HEK293 (cell line): ENCODE results near the gene CRB3.
A peak's percentile ranks its signal among the peaks of the same experiment; 100 is the strongest.

Source experiments
- CTCF ChIA-PET: fragments of 350-600 bp; formaldehyde crosslinking; extraction: SDS; loops from one replicate; lab custom pipeline; 2021; ENCODE audit warnings: antibody characterized with exemption; lab: Yijun Ruan, JAX
- POLR2A ChIA-PET: fragments of 300-600 bp; formaldehyde crosslinking; extraction: SDS; loops from one replicate; lab custom pipeline; 2020; ENCODE audit warnings: antibody characterized with exemption, inconsistent platforms; lab: Yijun Ruan, JAX
- H3K27ac ChIP-seq: fragments of 200-500 bp; sonication (Bioruptor generic); 2 replicates; pipeline ENCODE4 v1.5.1; 2014; ENCODE audit warnings: low read depth, low read length, control low read depth, inconsistent platforms; ENCODE audit errors: extremely low read depth
- H3K36me3 ChIP-seq, 2 experiments: fragments of 200-500 bp in 1 of 2; sonication (Bioruptor generic) in 1 of 2; 1 replicate in 1 of 2; 2 replicates in 1 of 2; pipeline ENCODE4 v1.5.1; 2014 to 2017; ENCODE audit warnings: inconsistent platforms in 2 of 2, low read length in 2 of 2; ENCODE audit not compliant: control insufficient read depth in 2 of 2, insufficient read depth in 1 of 2
- H3K4me1 ChIP-seq: fragments of 200-500 bp; sonication (Bioruptor generic); 2 replicates; pipeline ENCODE4 v1.5.1; 2014; ENCODE audit warnings: mild to moderate bottlenecking, low read length, inconsistent platforms; ENCODE audit not compliant: control insufficient read depth, insufficient read depth
- H3K4me3 ChIP-seq: 2 replicates; pipeline ENCODE4 v1.5.1; 2011; ENCODE audit warnings: low read depth, mild to moderate bottlenecking, control low read depth, low read length, moderate library complexity
- H3K9me3 ChIP-seq: fragments of 200-500 bp; sonication (Bioruptor generic); 2 replicates; pipeline ENCODE4 v1.5.1; 2014; ENCODE audit warnings: low read depth, low read length, inconsistent platforms; ENCODE audit not compliant: control insufficient read depth, insufficient read depth
- ELK4 ChIP-seq: IDR thresholded peaks from 2 replicates; pipeline ENCODE4 v1.6.1; 2011; ENCODE audit warnings: mild to moderate bottlenecking, low read depth, low read length, borderline replicate concordance
- GLI2 ChIP-seq: fragments of 450-650 bp; formaldehyde crosslinking; IDR thresholded peaks from 2 replicates; pipeline ENCODE4; 2017; ENCODE audit warnings: missing biosample characterization, missing genetic modification characterization, low read depth, borderline replicate concordance
- GLIS2 ChIP-seq: fragments of 450-650 bp; formaldehyde crosslinking; IDR thresholded peaks from 2 replicates; pipeline ENCODE4 v1.5.1; 2016; ENCODE audit warnings: missing biosample characterization, missing genetic modification characterization
- ZBTB21 ChIP-seq: fragments of 450-650 bp; formaldehyde crosslinking; IDR thresholded peaks from 2 replicates; pipeline ENCODE4 v1.5.1; 2017; ENCODE audit warnings: missing biosample characterization, missing genetic modification characterization
- ZEB2 ChIP-seq: fragments of 450-650 bp; formaldehyde crosslinking; IDR thresholded peaks from 2 replicates; pipeline ENCODE4 v1.5.1; 2016; ENCODE audit warnings: missing biosample characterization, missing genetic modification characterization
- ZFHX2 ChIP-seq: fragments of 450-650 bp; formaldehyde crosslinking; conservative IDR thresholded peaks from 2 replicates; pipeline ENCODE4 v1.5.1; 2016; ENCODE audit warnings: missing biosample characterization, missing genetic modification characterization
- ZFP37 ChIP-seq: fragments of 450-650 bp; formaldehyde crosslinking; IDR thresholded peaks from 2 replicates; pipeline ENCODE4 v1.5.1; 2016; ENCODE audit warnings: missing biosample characterization, missing genetic modification characterization
- ZIC2 ChIP-seq: fragments of 450-650 bp; formaldehyde crosslinking; IDR thresholded peaks from 2 replicates; pipeline ENCODE4 v1.5.1; 2016; ENCODE audit warnings: missing biosample characterization, missing genetic modification characterization
- ZNF157 ChIP-seq: fragments of 450-650 bp; formaldehyde crosslinking; IDR thresholded peaks from 2 replicates; pipeline ENCODE4 v1.5.1; 2016; ENCODE audit warnings: missing biosample characterization, missing genetic modification characterization
- ZNF433 ChIP-seq: fragments of 450-650 bp; formaldehyde crosslinking; IDR thresholded peaks from 2 replicates; pipeline ENCODE4 v1.5.1; 2016; ENCODE audit warnings: missing biosample characterization, missing genetic modification characterization, low read depth
- ZNF510 ChIP-seq: fragments of 450-650 bp; formaldehyde crosslinking; IDR thresholded peaks from 2 replicates; pipeline ENCODE4 v1.5.1; 2018; ENCODE audit warnings: mild to moderate bottlenecking, missing genetic modification characterization, missing biosample characterization; ENCODE audit not compliant: insufficient replicate concordance
- ZNF558 ChIP-seq: fragments of 450-650 bp; formaldehyde crosslinking; IDR thresholded peaks from 2 replicates; pipeline ENCODE4 v1.5.1; 2016; ENCODE audit warnings: missing biosample characterization, missing genetic modification characterization
- ZNF623 ChIP-seq: fragments of 450-650 bp; formaldehyde crosslinking; IDR thresholded peaks from 2 replicates; pipeline ENCODE4 v1.5.1; 2016; ENCODE audit warnings: missing biosample characterization, missing genetic modification characterization
- ZNF654 ChIP-seq: fragments of 450-650 bp; formaldehyde crosslinking; IDR thresholded peaks from 2 replicates; pipeline ENCODE4 v1.5.1; 2016; ENCODE audit warnings: low read depth, missing biosample characterization, missing genetic modification characterization
- ZNF776 ChIP-seq: fragments of 450-650 bp; formaldehyde crosslinking; IDR thresholded peaks from 2 replicates; pipeline ENCODE4 v1.5.0; 2017; ENCODE audit warnings: missing biosample characterization, missing genetic modification characterization, borderline replicate concordance
- ZSCAN16 ChIP-seq: fragments of 450-650 bp; formaldehyde crosslinking; IDR thresholded peaks from 2 replicates; pipeline ENCODE4 v1.5.1; 2016; ENCODE audit warnings: missing biosample characterization, missing genetic modification characterization
- ZSCAN18 ChIP-seq: fragments of 450-650 bp; formaldehyde crosslinking; IDR thresholded peaks from 2 replicates; pipeline ENCODE4 v1.5.1; 2016; ENCODE audit warnings: missing biosample characterization, missing genetic modification characterization
- TF ChIP-seq, protein P1 (sequence below): fragments of 450-650 bp; formaldehyde crosslinking; IDR thresholded peaks from 2 replicates; pipeline ENCODE4 v1.5.1; 2017; ENCODE audit warnings: missing biosample characterization, mild to moderate bottlenecking, missing genetic modification characterization, moderate library complexity
- TF ChIP-seq, protein P2 (sequence below): fragments of 450-650 bp; formaldehyde crosslinking; IDR thresholded peaks from 2 replicates; pipeline ENCODE4 v1.5.1; 2016; ENCODE audit warnings: missing biosample characterization, missing genetic modification characterization
- TF ChIP-seq, protein P3 (sequence below): fragments of 450-650 bp; IDR thresholded peaks from 2 replicates; pipeline ENCODE4 v1.5.1; 2018; ENCODE audit warnings: missing biosample characterization, missing genetic modification characterization
- TF ChIP-seq, protein P4 (sequence below): fragments of 450-650 bp; formaldehyde crosslinking; IDR thresholded peaks from 2 replicates; pipeline ENCODE4 v1.5.1; 2016; ENCODE audit warnings: missing biosample characterization, missing genetic modification characterization, borderline replicate concordance
- TF ChIP-seq, protein P5 (sequence below): fragments of 450-650 bp; formaldehyde crosslinking; IDR thresholded peaks from 2 replicates; pipeline ENCODE4 v1.5.1; 2016; ENCODE audit warnings: missing biosample characterization, missing genetic modification characterization

The CRB3 gene

GRCh38 chr19:6481541-6482342, 17.7 kb downstream of the CRB3 start, which contains the start of gene DENND1C (continued):
- TF ChIP-seq ZIC2 (tag by site-specific recombination), result peak; percentile 64
- no peak for TF ChIP-seq ZSCAN16 (tag by site-specific recombination)
- TF ChIP-seq ZNF654 (tag by site-specific recombination), result 0 out of 2 replicates have a peak, but pooled peaks have one; percentile 10

GRCh38 chr19:6482343-6482686, 18.2 kb downstream of the CRB3 start:
- no peaks in the 10 kb centered on the region for H3K36me3 ChIP-seq
- POLR2A ChIA-PET, result interaction anchor here (0.6 kb wide), 1 partner anchor 170 kb away, joined by 3 read pairs; no protein-coding TSS in a partner anchor
- H3K9me3 ChIP-seq, result no peaks in the 10 kb centered on the region
- CTCF ChIA-PET, result interaction anchor here (0.6 to 2.0 kb wide), 8 partner anchors 8 to 285 kb away, joined by 3 to 7 read pairs (median 3); partner anchors contain the start of genes ALKBH7, CLPP and SH2D3A
- H3K4me1 ChIP-seq, result no peaks in the 10 kb centered on the region
- TF ChIP-seq, protein P1, sequence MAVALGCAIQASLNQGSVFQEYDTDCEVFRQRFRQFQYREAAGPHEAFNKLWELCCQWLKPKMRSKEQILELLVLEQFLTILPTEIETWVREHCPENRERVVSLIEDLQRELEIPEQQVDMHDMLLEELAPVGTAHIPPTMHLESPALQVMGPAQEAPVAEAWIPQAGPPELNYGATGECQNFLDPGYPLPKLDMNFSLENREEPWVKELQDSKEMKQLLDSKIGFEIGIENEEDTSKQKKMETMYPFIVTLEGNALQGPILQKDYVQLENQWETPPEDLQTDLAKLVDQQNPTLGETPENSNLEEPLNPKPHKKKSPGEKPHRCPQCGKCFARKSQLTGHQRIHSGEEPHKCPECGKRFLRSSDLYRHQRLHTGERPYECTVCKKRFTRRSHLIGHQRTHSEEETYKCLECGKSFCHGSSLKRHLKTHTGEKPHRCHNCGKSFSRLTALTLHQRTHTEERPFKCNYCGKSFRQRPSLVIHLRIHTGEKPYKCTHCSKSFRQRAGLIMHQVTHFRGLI (tag by site-specific recombination), result no peak
- no peak for TF ChIP-seq ZNF776 (tag by site-specific recombination)
- TF ChIP-seq ZEB2 (tag by site-specific recombination), result no peak
- TF ChIP-seq, protein P2, sequence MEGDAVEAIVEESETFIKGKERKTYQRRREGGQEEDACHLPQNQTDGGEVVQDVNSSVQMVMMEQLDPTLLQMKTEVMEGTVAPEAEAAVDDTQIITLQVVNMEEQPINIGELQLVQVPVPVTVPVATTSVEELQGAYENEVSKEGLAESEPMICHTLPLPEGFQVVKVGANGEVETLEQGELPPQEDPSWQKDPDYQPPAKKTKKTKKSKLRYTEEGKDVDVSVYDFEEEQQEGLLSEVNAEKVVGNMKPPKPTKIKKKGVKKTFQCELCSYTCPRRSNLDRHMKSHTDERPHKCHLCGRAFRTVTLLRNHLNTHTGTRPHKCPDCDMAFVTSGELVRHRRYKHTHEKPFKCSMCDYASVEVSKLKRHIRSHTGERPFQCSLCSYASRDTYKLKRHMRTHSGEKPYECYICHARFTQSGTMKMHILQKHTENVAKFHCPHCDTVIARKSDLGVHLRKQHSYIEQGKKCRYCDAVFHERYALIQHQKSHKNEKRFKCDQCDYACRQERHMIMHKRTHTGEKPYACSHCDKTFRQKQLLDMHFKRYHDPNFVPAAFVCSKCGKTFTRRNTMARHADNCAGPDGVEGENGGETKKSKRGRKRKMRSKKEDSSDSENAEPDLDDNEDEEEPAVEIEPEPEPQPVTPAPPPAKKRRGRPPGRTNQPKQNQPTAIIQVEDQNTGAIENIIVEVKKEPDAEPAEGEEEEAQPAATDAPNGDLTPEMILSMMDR (tag by site-specific recombination), result no peak
- TF ChIP-seq, protein P3, sequence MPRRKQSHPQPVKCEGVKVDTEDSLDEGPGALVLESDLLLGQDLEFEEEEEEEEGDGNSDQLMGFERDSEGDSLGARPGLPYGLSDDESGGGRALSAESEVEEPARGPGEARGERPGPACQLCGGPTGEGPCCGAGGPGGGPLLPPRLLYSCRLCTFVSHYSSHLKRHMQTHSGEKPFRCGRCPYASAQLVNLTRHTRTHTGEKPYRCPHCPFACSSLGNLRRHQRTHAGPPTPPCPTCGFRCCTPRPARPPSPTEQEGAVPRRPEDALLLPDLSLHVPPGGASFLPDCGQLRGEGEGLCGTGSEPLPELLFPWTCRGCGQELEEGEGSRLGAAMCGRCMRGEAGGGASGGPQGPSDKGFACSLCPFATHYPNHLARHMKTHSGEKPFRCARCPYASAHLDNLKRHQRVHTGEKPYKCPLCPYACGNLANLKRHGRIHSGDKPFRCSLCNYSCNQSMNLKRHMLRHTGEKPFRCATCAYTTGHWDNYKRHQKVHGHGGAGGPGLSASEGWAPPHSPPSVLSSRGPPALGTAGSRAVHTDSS (tag by site-specific recombination), result no peak
- no peak for TF ChIP-seq ZNF433 (tag by site-specific recombination)
- TF ChIP-seq ELK4, result no peak
- no peak for TF ChIP-seq ZNF157 (tag by site-specific recombination)
- TF ChIP-seq ZFP37, result no peak
- TF ChIP-seq ZNF558 (tag by site-specific recombination), result no peak
- TF ChIP-seq, protein P4, sequence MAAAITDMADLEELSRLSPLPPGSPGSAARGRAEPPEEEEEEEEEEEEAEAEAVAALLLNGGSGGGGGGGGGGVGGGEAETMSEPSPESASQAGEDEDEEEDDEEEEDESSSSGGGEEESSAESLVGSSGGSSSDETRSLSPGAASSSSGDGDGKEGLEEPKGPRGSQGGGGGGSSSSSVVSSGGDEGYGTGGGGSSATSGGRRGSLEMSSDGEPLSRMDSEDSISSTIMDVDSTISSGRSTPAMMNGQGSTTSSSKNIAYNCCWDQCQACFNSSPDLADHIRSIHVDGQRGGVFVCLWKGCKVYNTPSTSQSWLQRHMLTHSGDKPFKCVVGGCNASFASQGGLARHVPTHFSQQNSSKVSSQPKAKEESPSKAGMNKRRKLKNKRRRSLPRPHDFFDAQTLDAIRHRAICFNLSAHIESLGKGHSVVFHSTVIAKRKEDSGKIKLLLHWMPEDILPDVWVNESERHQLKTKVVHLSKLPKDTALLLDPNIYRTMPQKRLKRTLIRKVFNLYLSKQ (tag by site-specific recombination), result no peak
- no peak for TF ChIP-seq GLI2 (tag by site-specific recombination)
- TF ChIP-seq GLIS2, result no peak
- TF ChIP-seq ZNF623 (tag by site-specific recombination), result no peak
- TF ChIP-seq ZFHX2, result no peak
- no peak for TF ChIP-seq ZBTB21
- no peak for TF ChIP-seq ZNF510 (tag by site-specific recombination)
- TF ChIP-seq, protein P5, sequence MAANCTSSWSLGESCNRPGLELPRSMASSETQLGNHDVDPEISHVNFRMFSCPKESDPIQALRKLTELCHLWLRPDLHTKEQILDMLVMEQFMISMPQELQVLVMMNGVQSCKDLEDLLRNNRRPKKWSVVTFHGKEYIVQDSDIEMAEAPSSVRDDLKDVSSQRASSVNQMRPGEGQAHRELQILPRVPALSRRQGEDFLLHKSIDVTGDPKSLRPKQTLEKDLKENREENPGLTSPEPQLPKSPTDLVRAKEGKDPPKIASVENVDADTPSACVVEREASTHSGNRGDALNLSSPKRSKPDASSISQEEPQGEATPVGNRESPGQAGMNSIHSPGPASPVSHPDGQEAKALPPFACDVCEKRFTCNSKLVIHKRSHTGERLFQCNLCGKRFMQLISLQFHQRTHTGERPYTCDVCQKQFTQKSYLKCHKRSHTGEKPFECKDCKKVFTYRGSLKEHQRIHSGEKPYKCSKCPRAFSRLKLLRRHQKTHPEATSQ, result no peak
- TF ChIP-seq ZSCAN18 (tag by site-specific recombination), result no peak
- TF ChIP-seq, all 188 proteins: peak for 0
- no peak overlapping the region for H3K4me3 ChIP-seq
- H3K27ac ChIP-seq, result no peak overlapping the region
